Transverse colon (tissue), 4 donors: Measurements from ENCODE around the gene CCDC73. TPM values are rescaled to one million over a fixed set of nuclear protein-coding genes. Genes with fewer than 3 reads are reported as not detected.
"Not testable (repeated sequence)": the region's sequence is repeated elsewhere in the genome, so short reads cannot be mapped to it uniquely, and the experiment has no call there.

ENCODE experiments used
- DNase-seq: peaks from one replicate; pipeline ENCODE4 v3.0.0-alpha.2; 2019
- H3K27ac ChIP-seq, 4 donors: fragments of 200-600 bp; sonication (generic); 2 replicates each; pipeline ENCODE4 v1.5.1; 2016 to 2018; ENCODE audit warnings: inconsistent platforms in 4 of 4
- H3K27me3 ChIP-seq: fragments of 200-600 bp; sonication (generic); 2 replicates; pipeline ENCODE4 v1.5.1; 2017; ENCODE audit warnings: inconsistent platforms
- H3K36me3 ChIP-seq, 4 donors: fragments of 200-600 bp; sonication (generic); 2 replicates each; pipeline ENCODE4 v1.5.1; 2017 to 2019; ENCODE audit warnings: inconsistent platforms in 4 of 4
- H3K4me1 ChIP-seq, 4 donors: fragments of 200-600 bp; sonication (generic); 2 replicates each; pipeline ENCODE4 v1.5.1; 2017 to 2020; ENCODE audit warnings: inconsistent platforms in 4 of 4
- H3K4me3 ChIP-seq, 4 donors: fragments of 200-600 bp; sonication (generic); 1 replicate in 1 of 4; 2 replicates in 3 of 4; pipeline versions ENCODE4 v1.5.1 to v1.6.1; 2017 to 2019; ENCODE audit warnings: inconsistent platforms in 4 of 4
- H3K9me3 ChIP-seq, 2 donors: fragments of 200-600 bp; sonication (generic); 2 replicates each; pipeline ENCODE4 v1.5.1; 2017 to 2019; ENCODE audit warnings: inconsistent platforms in 2 of 2
- EP300 ChIP-seq: sonication (generic); formaldehyde crosslinking; IDR thresholded peaks from one replicate; pipeline ENCODE4 v1.6.1; 2017; ENCODE audit warnings: antibody characterized with exemption, low read depth
- POLR2A ChIP-seq: fragments of 450-650 bp; IDR thresholded peaks from one replicate; pipeline ENCODE4 v1.6.1; 2016; ENCODE audit warnings: antibody characterized with exemption, mild to moderate bottlenecking, moderate library complexity
- POLR2AphosphoS5 ChIP-seq, 3 donors: sonication (generic); formaldehyde crosslinking; IDR thresholded peaks; one replicate each; pipeline ENCODE4 v1.6.1; 2016; ENCODE audit warnings: antibody characterized with exemption in 3 of 3
- WGBS, 2 donors: methylation state at CpG; one replicate each; pipeline ENCODE4 v1.1.5; 2018; ENCODE audit warnings: low coverage in 1 of 2; 5-methylcytosine and 5-hydroxymethylcytosine counted together
- in situ Hi-C, 4 donors: fragments of 200-750 bp; cut with MboI; loops; one replicate each; pipeline versions ENCODE4 v1.15.0 to v1.15.1; 2017; ENCODE audit warnings: low sequenced_read_pairs in 3 of 4, low pct_ligation_motif_present in 1 of 4, low pct_unique_long_range_greater_than_20kb in 1 of 4
- intact Hi-C: fragments of 100-400 bp; cut with DNase I; formaldehyde crosslinking; loops from one replicate; pipeline ENCODE4 v1.15.1; 2023; ENCODE audit warnings: low total_unique reads
- total RNA-seq, 4 donors: library from RNA; depleted of rRNA; stranded (reverse); fragments of >200 nt; gene quantifications; one replicate each; pipeline ENCODE4 v1.1.0, GENCODE V29; 2016
- TF ChIP-seq, protein P1 (sequence below), 5 experiments: fragments of 200-600 bp in 3 of 5; fragments of 450-650 bp in 2 of 5; sonication (generic) in 3 of 5; IDR thresholded peaks; 1 replicate in 2 of 5; 2 replicates in 3 of 5; pipeline ENCODE4 v1.5.1; 2016 to 2017; ENCODE audit warnings: antibody characterized with exemption in 5 of 5, inconsistent platforms in 3 of 5, mild to moderate bottlenecking in 2 of 5, moderate library complexity in 1 of 5

CCDC73 gene
- total RNA-seq, 4 donors from 2014 or later = not detected

DNA sequence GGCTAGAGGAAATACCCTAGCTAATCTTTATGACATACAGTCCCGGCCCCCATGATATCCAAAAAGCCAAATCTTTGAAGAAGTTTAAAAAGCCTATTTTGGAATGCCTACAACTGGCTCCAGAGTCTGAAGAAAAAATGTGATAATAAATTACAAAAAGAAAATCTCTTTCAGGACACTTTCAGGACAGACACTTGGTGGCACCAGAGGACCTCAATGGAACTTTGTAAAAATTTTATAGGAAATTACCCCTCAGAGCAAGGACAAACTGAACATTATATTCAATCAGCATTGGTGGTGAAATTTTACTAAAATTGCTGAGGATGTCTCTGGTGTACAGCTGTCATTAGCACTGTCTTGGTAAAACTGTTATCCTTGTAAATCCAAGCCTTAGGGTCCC, 81.0 kb downstream of the CCDC73 start:
- intact Hi-C loops = no loop called here
- Histone ChIP-seq H3K9me3 (no peaks in the 10 kb centered on the region), H3K27ac (no peak overlapping the region), H3K4me1 (no peaks in the 10 kb centered on the region), H3K4me3 (no peak overlapping the region), H3K36me3 (no peaks in the 10 kb centered on the region), H3K27me3 (no peaks in the 10 kb centered on the region)
- DNase-seq = no peak
- 29% methylated on average over 1 of the region's 1 CpG; no CpG with 5 or more reads in 1 of the 2 donors for WGBS, 2 donors
- in situ Hi-C loops = no loop called here
- TF ChIP-seq POLR2AphosphoS5 (IDR thresholded peaks at IDR 0.05) (no peak), POLR2A (no peak), EP300 (no peak)
- TF ChIP-seq, protein P1, sequence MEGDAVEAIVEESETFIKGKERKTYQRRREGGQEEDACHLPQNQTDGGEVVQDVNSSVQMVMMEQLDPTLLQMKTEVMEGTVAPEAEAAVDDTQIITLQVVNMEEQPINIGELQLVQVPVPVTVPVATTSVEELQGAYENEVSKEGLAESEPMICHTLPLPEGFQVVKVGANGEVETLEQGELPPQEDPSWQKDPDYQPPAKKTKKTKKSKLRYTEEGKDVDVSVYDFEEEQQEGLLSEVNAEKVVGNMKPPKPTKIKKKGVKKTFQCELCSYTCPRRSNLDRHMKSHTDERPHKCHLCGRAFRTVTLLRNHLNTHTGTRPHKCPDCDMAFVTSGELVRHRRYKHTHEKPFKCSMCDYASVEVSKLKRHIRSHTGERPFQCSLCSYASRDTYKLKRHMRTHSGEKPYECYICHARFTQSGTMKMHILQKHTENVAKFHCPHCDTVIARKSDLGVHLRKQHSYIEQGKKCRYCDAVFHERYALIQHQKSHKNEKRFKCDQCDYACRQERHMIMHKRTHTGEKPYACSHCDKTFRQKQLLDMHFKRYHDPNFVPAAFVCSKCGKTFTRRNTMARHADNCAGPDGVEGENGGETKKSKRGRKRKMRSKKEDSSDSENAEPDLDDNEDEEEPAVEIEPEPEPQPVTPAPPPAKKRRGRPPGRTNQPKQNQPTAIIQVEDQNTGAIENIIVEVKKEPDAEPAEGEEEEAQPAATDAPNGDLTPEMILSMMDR (IDR thresholded peaks at IDR 0.05) = no peak

DNA sequence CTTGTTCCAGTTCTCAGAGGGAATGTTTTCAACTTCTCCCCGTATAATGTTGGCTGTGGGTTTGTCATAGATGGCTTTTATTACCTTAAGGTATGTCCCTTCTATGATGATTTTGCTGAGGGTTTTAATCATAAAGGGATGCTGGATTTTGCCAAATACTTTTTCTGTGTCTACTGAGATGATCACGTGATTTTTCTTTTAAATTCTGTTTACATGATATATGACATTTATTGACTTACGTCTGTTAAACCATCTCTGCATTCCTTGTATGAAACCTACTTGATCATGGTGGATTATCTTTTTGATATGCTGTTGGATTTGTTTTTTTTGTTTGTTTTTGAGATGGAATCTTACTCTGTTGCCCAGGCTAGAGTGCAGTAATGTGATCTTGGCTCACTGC, 85.5 kb downstream of the CCDC73 start:
- H3K27ac ChIP-seq, DNase-seq, H3K4me1 ChIP-seq, H3K9me3 ChIP-seq, in situ Hi-C loops, H3K36me3 ChIP-seq, intact Hi-C loops, H3K4me3 ChIP-seq, H3K27me3 ChIP-seq: not testable (repeated sequence)
- WGBS, 2 donors = 75 to 91% methylated on average over 3 of the region's 3 CpGs

DNA sequence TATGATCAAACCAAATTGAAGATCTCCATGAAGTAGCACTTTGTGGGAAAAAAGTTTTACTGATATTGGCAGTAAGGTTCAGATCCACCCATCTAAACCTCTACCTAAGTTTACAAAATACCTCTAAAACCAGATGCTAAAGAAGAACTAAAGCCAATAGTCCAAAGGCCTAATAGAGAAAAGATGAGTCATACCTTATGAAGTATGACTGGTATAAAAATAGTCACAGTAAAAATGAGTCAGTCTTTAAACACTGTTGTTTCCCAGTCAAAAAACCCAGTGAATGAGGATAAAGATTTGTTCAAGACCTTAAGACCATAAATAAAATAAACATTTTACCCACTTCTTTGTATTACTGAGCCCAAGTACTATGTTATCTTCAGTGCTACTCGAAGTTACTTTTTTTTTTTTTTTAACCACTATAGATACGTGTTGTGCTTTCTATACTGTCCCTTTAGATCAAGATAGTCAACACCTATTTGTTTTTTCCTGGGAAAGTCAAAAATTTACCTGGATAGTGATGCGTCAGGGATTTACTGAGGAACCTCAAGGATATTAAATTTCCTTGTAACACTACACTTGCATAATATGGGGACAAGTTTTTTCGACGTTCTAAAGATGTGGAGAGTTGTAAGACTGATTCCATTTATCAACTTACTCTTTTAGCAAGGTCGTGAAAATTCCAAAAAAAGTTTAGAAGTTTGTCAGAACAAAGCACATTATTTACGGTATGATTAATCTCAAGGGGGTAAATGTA, 87.3 kb downstream of the CCDC73 start:
- in situ Hi-C loops = no loop called here
- Histone ChIP-seq H3K4me1 (no peaks in the 10 kb centered on the region), H3K4me3 (no peak overlapping the region), H3K36me3 (no peaks in the 10 kb centered on the region), H3K9me3 (no peaks in the 10 kb centered on the region), H3K27me3 (no peaks in the 10 kb centered on the region), H3K27ac (no peak overlapping the region)
- TF ChIP-seq POLR2AphosphoS5 (IDR thresholded peaks at IDR 0.05) (no peak), POLR2A (no peak), EP300 (no peak)
- TF ChIP-seq, protein P1 (IDR thresholded peaks at IDR 0.05) = no peak
- no peak for DNase-seq
- intact Hi-C loops = no loop called here
- 56 to 63% methylated on average over 7 of the region's 7 CpGs for WGBS, 2 donors

DNA sequence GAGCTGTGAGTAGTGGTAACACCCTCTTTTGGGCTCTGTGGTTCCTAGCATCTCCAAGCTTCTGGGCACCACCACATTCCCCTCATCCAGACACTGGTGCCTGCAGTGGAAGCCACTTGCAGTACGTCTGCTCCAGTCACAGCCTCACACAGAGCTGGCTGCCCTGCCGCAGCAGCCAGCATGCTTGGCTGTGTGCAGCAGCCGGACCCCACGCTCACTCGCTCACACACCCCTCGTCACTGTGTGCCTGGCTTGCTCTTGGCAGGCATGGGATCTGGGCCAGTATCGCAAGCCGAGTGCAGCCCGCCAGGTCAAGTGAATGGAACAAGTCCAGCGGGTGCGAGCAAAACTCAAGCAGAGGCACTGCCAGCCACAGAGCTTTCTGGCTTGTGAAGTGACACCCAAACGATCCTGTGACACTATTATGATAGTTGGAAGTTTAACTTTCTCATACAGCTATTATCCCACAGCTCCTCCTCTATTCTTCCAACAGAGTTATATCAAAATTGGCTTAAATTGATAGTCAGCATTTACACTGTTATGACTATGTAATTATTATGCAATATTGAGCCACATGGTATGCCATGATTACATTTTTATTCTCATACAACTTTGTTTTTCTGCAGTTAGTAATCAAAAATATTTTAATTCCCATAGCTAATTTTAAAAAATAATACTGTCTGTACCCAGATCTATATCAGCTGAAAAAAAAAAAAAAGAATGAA, 89.0 kb downstream of the CCDC73 start:
- 22 to 91% methylated on average over 1 to 12 of the region's 12 CpGs for WGBS, 2 donors
- Histone ChIP-seq H3K4me3 (no peak overlapping the region), H3K27me3 (no peaks in the 10 kb centered on the region), H3K27ac (no peak overlapping the region), H3K4me1 (no peaks in the 10 kb centered on the region), H3K36me3 (no peaks in the 10 kb centered on the region), H3K9me3 (no peaks in the 10 kb centered on the region)
- TF ChIP-seq POLR2AphosphoS5 (IDR thresholded peaks at IDR 0.05) (no peak), EP300 (no peak), POLR2A (no peak)
- TF ChIP-seq, protein P1 (IDR thresholded peaks at IDR 0.05) = no peak
- no peak for DNase-seq
- in situ Hi-C loops (no loop called here), intact Hi-C loops (no loop called here)
